ENCODE data around the gene CUX1. TPM values are rescaled to one million over a fixed set of nuclear protein-coding genes. Genes with fewer than 3 reads are reported as not detected.

Gene CUX1
- polyA plus RNA-seq, 3 donors, result 22.4 to 47.5 (median 40.9) TPM

- no peak overlapping the region for H3K27ac ChIP-seq (ENCODE audit: low read depth, low read length)
- 61 to 78% (median 68%) methylated on average over 20 of the region's 20 CpGs for WGBS, 3 donors
Measured at GRCh38 chr7:101901661-101902491, 84.5 kb downstream of the CUX1 start.

GRCh38 chr7:101902680-101903514 lies 85.5 kb downstream of the CUX1 start:
- H3K27ac ChIP-seq (ENCODE audit: low read depth, low read length), result no peak overlapping the region
- 85 to 92% (median 91%) methylated on average over 18 of the region's 18 CpGs for WGBS, 3 donors

GRCh38 chr7:101903515-101903868 lies 86.1 kb downstream of the CUX1 start:
- no peak overlapping the region for H3K27ac ChIP-seq (ENCODE audit: low read depth, low read length)
- WGBS, 3 donors, result 92 to 95% (median 94%) methylated on average over 13 of the region's 13 CpGs

- H3K27ac ChIP-seq (ENCODE audit: low read depth, low read length), result no peak overlapping the region
- WGBS, 3 donors, result 86 to 95% (median 88%) methylated on average over 10 of the region's 10 CpGs
Measured at GRCh38 chr7:101904019-101904418, 86.6 kb downstream of the CUX1 start.

- H3K27ac ChIP-seq (ENCODE audit: low read depth, low read length), result no peak overlapping the region
- 76 to 93% (median 90%) methylated on average over 17 of the region's 17 CpGs for WGBS, 3 donors
Measured at GRCh38 chr7:101905203-101905865, 87.9 kb downstream of the CUX1 start.

GRCh38 chr7:101906291-101907240 lies 89.1 kb downstream of the CUX1 start:
- 93 to 97% (median 95%) methylated on average over 15 to 18 of the region's 18 CpGs for WGBS, 3 donors
- no peak overlapping the region for H3K27ac ChIP-seq (ENCODE audit: low read depth, low read length)

GRCh38 chr7:101910991-101911799 lies 93.8 kb downstream of the CUX1 start:
- H3K27ac ChIP-seq (ENCODE audit: low read depth, low read length), result no peak overlapping the region
- 91 to 96% (median 95%) methylated on average over 17 of the region's 17 CpGs for WGBS, 3 donors

- WGBS, 3 donors, result 64 to 72% (median 67%) methylated on average over 21 of the region's 21 CpGs
- no peak overlapping the region for H3K27ac ChIP-seq (ENCODE audit: low read depth, low read length)
Measured at GRCh38 chr7:101911800-101912715, 94.6 kb downstream of the CUX1 start.

- WGBS, 3 donors, result 83 to 87% (median 85%) methylated on average over 12 of the region's 12 CpGs
- no peak overlapping the region for H3K27ac ChIP-seq (ENCODE audit: low read depth, low read length)
Measured at GRCh38 chr7:101912716-101913110, 95.3 kb downstream of the CUX1 start.

GRCh38 chr7:101913247-101913721 lies 95.9 kb downstream of the CUX1 start:
- H3K27ac ChIP-seq (ENCODE audit: low read depth, low read length), result no peak overlapping the region
- WGBS, 3 donors, result 62 to 81% (median 67%) methylated on average over 24 of the region's 24 CpGs

GRCh38 chr7:101913851-101914250 lies 96.4 kb downstream of the CUX1 start:
- no peak overlapping the region for H3K27ac ChIP-seq (ENCODE audit: low read depth, low read length)
- 16 to 73% (median 23%) methylated on average over 7 of the region's 7 CpGs for WGBS, 3 donors

GRCh38 chr7:101915000-101915399 lies 97.6 kb downstream of the CUX1 start:
- H3K27ac ChIP-seq (ENCODE audit: low read depth, low read length), result no peak overlapping the region
- 88 to 95% (median 92%) methylated on average over 15 of the region's 15 CpGs for WGBS, 3 donors

- 96 to 97% (median 96%) methylated on average over 31 of the region's 31 CpGs for WGBS, 3 donors
- H3K27ac ChIP-seq (ENCODE audit: low read depth, low read length), result no peak overlapping the region
Measured at GRCh38 chr7:101916041-101916800, 98.8 kb downstream of the CUX1 start.

- WGBS, 3 donors, result 96 to 98% (median 97%) methylated on average over 15 of the region's 15 CpGs
- no peak overlapping the region for H3K27ac ChIP-seq (ENCODE audit: low read depth, low read length)
Measured at GRCh38 chr7:101916876-101917275, 99.5 kb downstream of the CUX1 start.

GRCh38 chr7:101917566-101917965 lies 100.1 kb downstream of the CUX1 start:
- WGBS, 3 donors, result 93 to 96% (median 95%) methylated on average over 11 of the region's 11 CpGs
- H3K27ac ChIP-seq (ENCODE audit: low read depth, low read length), result no peak overlapping the region
